ENCODE results near the gene DYNLT4.
A peak's percentile ranks its signal among the peaks of the same experiment; 100 is the strongest.
"Not testable (repeated sequence)": the region's sequence is repeated elsewhere in the genome, so short reads cannot be mapped to it uniquely, and the experiment has no call there.

DYNLT4 gene

DNA sequence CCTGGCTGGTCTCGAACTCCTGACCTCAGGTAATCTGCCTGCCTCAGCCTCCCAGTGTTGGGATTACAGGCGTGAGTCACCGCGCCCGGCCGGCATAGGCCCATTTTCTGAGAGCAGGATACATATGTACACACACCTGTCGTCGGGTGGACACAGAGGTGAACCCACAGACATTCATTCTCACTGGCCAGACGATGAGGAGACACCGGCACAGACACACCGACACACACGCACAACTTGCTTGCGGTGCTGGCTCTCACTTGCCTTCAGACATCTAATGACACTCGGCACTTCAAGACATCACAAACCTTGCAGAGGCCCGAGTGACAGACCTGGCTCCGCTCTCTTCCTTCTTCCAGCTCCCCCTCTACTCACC is 35.3 kb upstream of the DYNLT4 start:
- Histone ChIP-seq H3K27me3 (replicated peaks; ENCODE audit: control insufficient read depth, insufficient read depth, low read length) (no peaks in the 10 kb centered on the region), H3K36me3 (ENCODE audit: control insufficient read depth, insufficient read depth, low read length) (no peaks in the 10 kb centered on the region), H3K4me3 (replicated peaks; ENCODE audit: low read depth, low read length) (peak overlapping the region; percentile 40)
- TF ChIP-seq, protein P1, sequence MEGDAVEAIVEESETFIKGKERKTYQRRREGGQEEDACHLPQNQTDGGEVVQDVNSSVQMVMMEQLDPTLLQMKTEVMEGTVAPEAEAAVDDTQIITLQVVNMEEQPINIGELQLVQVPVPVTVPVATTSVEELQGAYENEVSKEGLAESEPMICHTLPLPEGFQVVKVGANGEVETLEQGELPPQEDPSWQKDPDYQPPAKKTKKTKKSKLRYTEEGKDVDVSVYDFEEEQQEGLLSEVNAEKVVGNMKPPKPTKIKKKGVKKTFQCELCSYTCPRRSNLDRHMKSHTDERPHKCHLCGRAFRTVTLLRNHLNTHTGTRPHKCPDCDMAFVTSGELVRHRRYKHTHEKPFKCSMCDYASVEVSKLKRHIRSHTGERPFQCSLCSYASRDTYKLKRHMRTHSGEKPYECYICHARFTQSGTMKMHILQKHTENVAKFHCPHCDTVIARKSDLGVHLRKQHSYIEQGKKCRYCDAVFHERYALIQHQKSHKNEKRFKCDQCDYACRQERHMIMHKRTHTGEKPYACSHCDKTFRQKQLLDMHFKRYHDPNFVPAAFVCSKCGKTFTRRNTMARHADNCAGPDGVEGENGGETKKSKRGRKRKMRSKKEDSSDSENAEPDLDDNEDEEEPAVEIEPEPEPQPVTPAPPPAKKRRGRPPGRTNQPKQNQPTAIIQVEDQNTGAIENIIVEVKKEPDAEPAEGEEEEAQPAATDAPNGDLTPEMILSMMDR (IDR thresholded peaks at IDR 0.05; ENCODE audit: insufficient read depth, low read length, poor library complexity, severe bottlenecking) = no peak
- no peak for DNase-seq (ENCODE audit: extremely low read depth, insufficient read length)

DNA sequence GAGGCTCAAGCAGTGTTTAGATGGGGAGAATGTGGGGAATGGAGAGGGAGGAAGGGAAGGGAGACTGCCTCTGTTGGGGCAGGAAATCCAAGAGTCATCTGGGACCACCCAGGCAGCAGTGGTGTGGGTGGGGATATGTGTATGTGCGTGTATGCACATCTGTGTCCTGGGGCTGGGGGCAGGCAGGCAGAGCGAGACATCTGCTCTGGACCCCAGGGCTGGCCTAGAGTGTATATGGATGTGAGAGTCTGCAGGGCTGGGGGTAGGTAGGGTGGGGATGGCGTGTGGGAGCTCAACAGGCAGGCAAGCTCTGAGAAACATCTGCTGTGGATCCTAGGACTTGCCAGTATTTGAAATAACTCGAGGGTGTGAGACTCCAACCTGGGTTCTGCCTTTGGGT is 32.4 kb upstream of the DYNLT4 start:
- Histone ChIP-seq H3K4me3 (replicated peaks; ENCODE audit: low read depth, low read length) (no peak overlapping the region), H3K36me3 (ENCODE audit: control insufficient read depth, insufficient read depth, low read length) (no peaks in the 10 kb centered on the region), H3K27me3 (replicated peaks; ENCODE audit: control insufficient read depth, insufficient read depth, low read length) (no peaks in the 10 kb centered on the region)
- TF ChIP-seq, protein P1 (IDR thresholded peaks at IDR 0.05; ENCODE audit: insufficient read depth, low read length, poor library complexity, severe bottlenecking) = no peak
- no peak for DNase-seq (ENCODE audit: extremely low read depth, insufficient read length)

DNA sequence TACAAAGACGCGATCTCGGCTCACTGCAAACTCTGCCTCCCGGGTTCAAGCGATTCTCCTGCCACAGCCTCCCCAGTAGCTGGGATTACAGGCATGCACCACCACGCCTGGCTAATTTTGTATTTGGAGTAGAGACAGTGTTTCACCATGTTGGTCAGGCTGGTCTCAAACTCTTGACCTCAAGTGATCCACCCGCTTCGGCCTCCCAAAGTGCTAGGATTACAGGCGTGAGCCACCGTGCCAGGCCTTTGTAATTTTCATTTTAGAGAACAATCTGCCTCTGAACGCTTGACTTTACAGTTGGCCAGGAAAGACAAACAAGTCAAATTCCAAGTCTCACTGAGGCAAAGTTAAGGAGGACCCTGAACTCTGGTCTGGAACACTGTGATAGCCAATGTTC is 31.1 kb upstream of the DYNLT4 start:
- H3K4me3 ChIP-seq (replicated peaks; ENCODE audit: low read depth, low read length); H3K36me3 ChIP-seq (ENCODE audit: control insufficient read depth, insufficient read depth, low read length); H3K27me3 ChIP-seq (replicated peaks; ENCODE audit: control insufficient read depth, insufficient read depth, low read length); DNase-seq (ENCODE audit: extremely low read depth, insufficient read length): not testable (repeated sequence)

DNA sequence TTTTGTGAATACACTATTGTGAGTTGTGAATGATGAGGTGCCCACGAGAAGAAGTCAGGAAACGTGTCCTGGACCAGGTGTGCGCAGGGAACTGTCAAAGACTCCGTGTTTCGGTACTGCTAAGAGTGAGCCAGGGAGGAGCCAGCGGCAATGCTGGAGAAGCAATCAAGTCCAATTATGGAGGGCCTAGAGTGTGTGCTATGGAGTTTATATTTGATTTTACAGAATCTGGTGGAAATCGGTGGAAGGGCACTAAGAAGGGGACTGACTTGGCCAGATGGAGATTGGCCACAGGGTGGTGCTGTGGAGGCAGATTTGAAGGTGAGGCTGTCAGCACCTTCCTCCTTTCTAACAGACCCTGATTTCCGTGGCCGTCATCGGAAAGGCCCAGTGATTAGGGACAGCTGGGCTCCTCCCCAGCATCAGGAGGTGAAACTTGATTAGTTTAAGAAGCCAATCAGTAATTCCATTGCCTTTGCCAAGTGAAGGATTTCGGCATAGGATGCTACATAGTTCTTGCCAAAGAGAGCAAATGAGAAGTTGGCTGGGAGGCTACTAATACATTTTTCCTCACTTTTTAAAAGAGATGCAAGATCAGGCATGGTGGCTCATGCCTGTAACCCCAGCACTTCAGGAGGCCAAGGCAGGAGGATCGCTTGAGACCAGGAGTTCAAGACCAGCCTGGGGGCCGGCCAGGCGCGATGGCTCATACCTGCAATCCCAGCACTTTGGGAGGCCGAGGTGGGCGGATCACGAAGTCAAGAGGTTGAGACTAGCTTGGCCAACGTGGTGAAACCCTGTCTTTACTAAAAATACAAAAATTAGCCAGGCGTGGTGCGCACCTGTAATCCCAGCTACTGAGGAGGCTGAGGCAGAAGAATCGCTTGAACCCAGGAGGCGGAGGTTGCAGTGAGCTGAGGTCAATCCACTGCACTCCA is 28.9 kb upstream of the DYNLT4 start:
- TF ChIP-seq, protein P1 (IDR thresholded peaks at IDR 0.05; ENCODE audit: insufficient read depth, low read length, poor library complexity, severe bottlenecking) = peak; percentile 86
- Histone ChIP-seq H3K4me3 (replicated peaks; ENCODE audit: low read depth, low read length) (no peak overlapping the region), H3K36me3 (ENCODE audit: control insufficient read depth, insufficient read depth, low read length) (no peaks in the 10 kb centered on the region), H3K27me3 (replicated peaks; ENCODE audit: control insufficient read depth, insufficient read depth, low read length) (no peaks in the 10 kb centered on the region)
- DNase-seq (ENCODE audit: extremely low read depth, insufficient read length) = peak; percentile 44

DNA sequence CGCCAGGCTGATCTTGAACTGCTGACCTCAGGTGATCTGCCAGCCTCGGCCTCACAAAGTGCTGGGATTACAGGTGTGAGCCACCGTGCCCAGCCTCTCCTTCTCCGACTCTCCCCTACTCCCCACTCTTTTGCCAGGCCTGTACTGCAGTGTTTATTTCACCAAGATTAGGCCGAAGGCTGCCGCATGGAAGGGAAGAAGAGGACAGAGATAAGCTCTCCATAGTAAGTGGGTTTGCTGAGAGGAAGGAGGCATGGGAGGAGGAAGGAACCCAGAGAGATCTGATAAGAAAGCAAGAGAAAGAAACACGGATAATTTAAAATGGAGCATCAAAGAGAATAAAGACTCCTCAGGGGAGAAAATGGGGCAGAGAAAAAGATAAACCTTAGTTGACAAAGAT is 27.2 kb upstream of the DYNLT4 start:
- Histone ChIP-seq H3K36me3 (ENCODE audit: control insufficient read depth, insufficient read depth, low read length) (no peaks in the 10 kb centered on the region), H3K4me3 (replicated peaks; ENCODE audit: low read depth, low read length) (no peak overlapping the region), H3K27me3 (replicated peaks; ENCODE audit: control insufficient read depth, insufficient read depth, low read length) (no peaks in the 10 kb centered on the region)
- DNase-seq (ENCODE audit: extremely low read depth, insufficient read length) = no peak
- TF ChIP-seq, protein P1 (IDR thresholded peaks at IDR 0.05; ENCODE audit: insufficient read depth, low read length, poor library complexity, severe bottlenecking) = no peak

DNA sequence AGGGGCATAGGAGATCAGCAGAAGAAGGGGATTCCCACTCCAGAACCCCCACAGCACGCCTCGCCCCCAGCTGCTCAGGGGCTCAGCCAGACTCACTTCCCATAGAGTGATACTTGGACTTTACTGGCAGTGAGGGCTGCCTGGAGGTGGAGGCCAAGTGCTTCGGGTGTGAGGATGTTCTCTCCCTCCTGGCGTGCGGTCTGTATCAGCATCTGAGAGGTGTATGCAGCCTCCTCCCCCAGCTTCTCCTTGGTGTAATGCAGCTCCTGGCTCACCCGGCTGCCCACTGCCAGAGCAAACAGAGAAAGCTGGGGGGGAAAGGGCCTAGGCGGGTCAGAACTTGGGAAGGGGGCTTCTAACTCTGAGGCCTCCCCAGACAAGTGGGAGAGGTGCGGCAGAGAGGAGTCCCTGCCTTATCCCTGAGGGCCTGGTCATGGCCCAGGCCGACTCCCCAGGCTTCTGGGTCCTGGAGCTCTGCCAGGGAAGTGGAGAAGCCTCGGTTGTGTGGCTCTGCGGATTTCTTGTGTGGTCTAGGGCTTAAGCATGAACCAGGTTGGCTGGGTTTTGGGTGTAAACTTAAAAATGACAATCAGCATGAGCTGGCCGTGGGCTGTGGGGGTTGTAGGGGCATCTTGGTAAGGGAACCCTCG is 25.0 kb upstream of the DYNLT4 start:
- no peak for DNase-seq (ENCODE audit: extremely low read depth, insufficient read length)
- TF ChIP-seq, protein P1 (IDR thresholded peaks at IDR 0.05; ENCODE audit: insufficient read depth, low read length, poor library complexity, severe bottlenecking) = no peak
- Histone ChIP-seq H3K36me3 (ENCODE audit: control insufficient read depth, insufficient read depth, low read length) (no peaks in the 10 kb centered on the region), H3K27me3 (replicated peaks; ENCODE audit: control insufficient read depth, insufficient read depth, low read length) (no peaks in the 10 kb centered on the region), H3K4me3 (replicated peaks; ENCODE audit: low read depth, low read length) (no peak overlapping the region)
